ENCODE results near the gene LNX1. TPM values are rescaled to one million over a fixed set of nuclear protein-coding genes. Genes with fewer than 3 reads are reported as not detected.

Gene LNX1
- total RNA-seq, 4 donors from 2014 or later: 21.7 to 47.2 (median 36.2) TPM

GRCh38 chr4:53535567-53535966 lies 55.7 kb downstream of the LNX1 start:
- TF ChIP-seq POLR2A (IDR thresholded peaks at IDR 0.05) (no peak), CTCF (IDR thresholded peaks at IDR 0.05) (no peak), POLR2AphosphoS5 (IDR thresholded peaks at IDR 0.05) (no peak), EP300 (IDR thresholded peaks at IDR 0.05) (no peak)
- DNase-seq (ENCODE audit: low spot score in 2 of 2): no peak
- H3K4me3 ChIP-seq: no peak overlapping the region
- H3K36me3 ChIP-seq: no peaks in the 10 kb centered on the region
- H3K27me3 ChIP-seq: no peaks in the 10 kb centered on the region
- 72% methylated on average over 3 of the region's 3 CpGs for WGBS
- no peaks in the 10 kb centered on the region for H3K9me3 ChIP-seq
- peaks cover 41% of the 10 kb centered on the region for H3K4me1 ChIP-seq
- no peak overlapping the region for H3K27ac ChIP-seq

GRCh38 chr4:53534684-53535083 lies 56.6 kb downstream of the LNX1 start:
- DNase-seq (ENCODE audit: low spot score in 2 of 2): no peak
- WGBS: 94% methylated on average over 2 of the region's 2 CpGs

GRCh38 chr4:53532521-53532920 lies 58.8 kb downstream of the LNX1 start:
- TF ChIP-seq POLR2AphosphoS5 (IDR thresholded peaks at IDR 0.05): no peak
- TF ChIP-seq POLR2A (IDR thresholded peaks at IDR 0.05): no peak
- TF ChIP-seq CTCF (IDR thresholded peaks at IDR 0.05): no peak
- no peak for TF ChIP-seq EP300 (IDR thresholded peaks at IDR 0.05)
- WGBS: 100% methylated on average over 1 of the region's 1 CpG
- Histone ChIP-seq H3K4me3 (no peak overlapping the region), H3K27ac (no peak overlapping the region), H3K36me3 (no peaks in the 10 kb centered on the region), H3K9me3 (no peaks in the 10 kb centered on the region), H3K27me3 (no peaks in the 10 kb centered on the region), H3K4me1 (peaks cover 16% of the 10 kb centered on the region)
- DNase-seq (ENCODE audit: low spot score in 2 of 2): no peak

More at GRCh38 chr4:53534684-53535083, 56.6 kb downstream of the LNX1 start:
- Histone ChIP-seq H3K4me1 (peaks cover 33% of the 10 kb centered on the region), H3K4me3 (no peak overlapping the region), H3K27ac (no peak overlapping the region), H3K27me3 (no peaks in the 10 kb centered on the region), H3K9me3 (no peaks in the 10 kb centered on the region), H3K36me3 (no peaks in the 10 kb centered on the region)
- TF ChIP-seq CTCF (IDR thresholded peaks at IDR 0.05): no peak
- TF ChIP-seq POLR2A (IDR thresholded peaks at IDR 0.05): no peak
- TF ChIP-seq EP300 (IDR thresholded peaks at IDR 0.05): no peak
- no peak for TF ChIP-seq POLR2AphosphoS5 (IDR thresholded peaks at IDR 0.05)

- H3K9me3 ChIP-seq: no peaks in the 10 kb centered on the region
- 74% methylated on average over 5 of the region's 5 CpGs for WGBS
Observed at GRCh38 chr4:53531585-53532224, 59.6 kb downstream of the LNX1 start.

More at GRCh38 chr4:53531585-53532224, 59.6 kb downstream of the LNX1 start:
- H3K4me1 ChIP-seq: peaks cover 8% of the 10 kb centered on the region
- no peak overlapping the region for H3K27ac ChIP-seq
- no peaks in the 10 kb centered on the region for H3K36me3 ChIP-seq
- DNase-seq (ENCODE audit: low spot score in 2 of 2): no peak
- H3K27me3 ChIP-seq: no peaks in the 10 kb centered on the region
- TF ChIP-seq POLR2A (IDR thresholded peaks at IDR 0.05) (no peak), CTCF (IDR thresholded peaks at IDR 0.05) (no peak), POLR2AphosphoS5 (IDR thresholded peaks at IDR 0.05) (no peak), EP300 (IDR thresholded peaks at IDR 0.05) (no peak)
- H3K4me3 ChIP-seq: no peak overlapping the region

All from suprapubic skin (tissue), 4 donors.